Natural killer cell (primary cell): ENCODE measurements around the gene SLC6A3. TPM values are rescaled to one million over a fixed set of nuclear protein-coding genes. Genes with fewer than 3 reads are reported as not detected.

Source experiments
- ATAC-seq, 3 donors: fragments of 150-1000 bp in 2 of 3; fragments of 200-7000 bp in 1 of 3; cut with Tn5 transposase; 1 replicate in 1 of 3; 2 replicates in 2 of 3; pipeline ENCODE4 v1.10.0; 2021; ENCODE audit warnings: mild to moderate bottlenecking in 2 of 3, moderate library complexity in 2 of 3
- DNase-seq, 2 donors: peaks; one replicate each; pipeline versions ENCODE4 v3.0.0 to v3.0.0-alpha.2; 2013 to 2021; ENCODE audit warnings: mixed read lengths in 1 of 2
- H3K27ac ChIP-seq: one replicate; pipeline ENCODE4 v1.5.1; 2013; ENCODE audit warnings: mild to moderate bottlenecking, low read length
- H3K27me3 ChIP-seq: one replicate; pipeline ENCODE4 v1.6.1; 2013; ENCODE audit warnings: low read length; ENCODE audit not compliant: control insufficient read depth, insufficient read depth
- H3K36me3 ChIP-seq: one replicate; pipeline ENCODE4 v1.6.1; 2013; ENCODE audit warnings: low read length; ENCODE audit not compliant: control insufficient read depth, insufficient read depth
- H3K4me1 ChIP-seq: one replicate; pipeline ENCODE4 v1.6.1; 2013; ENCODE audit warnings: low read length; ENCODE audit not compliant: control insufficient read depth, insufficient read depth
- H3K4me3 ChIP-seq: one replicate; pipeline ENCODE4 v1.5.1; 2013; ENCODE audit warnings: low read length
- H3K9me3 ChIP-seq: one replicate; pipeline ENCODE4 v1.6.1; 2013; ENCODE audit warnings: low read length; ENCODE audit not compliant: control insufficient read depth, insufficient read depth
- H3K27ac Mint-ChIP-seq, 2 donors: one replicate each; pipeline ENCODE4 v1.8.0; 2022; ENCODE audit warnings: mild to moderate bottlenecking in 2 of 2, mixed read lengths in 2 of 2, moderate library complexity in 1 of 2
- H3K27me3 Mint-ChIP-seq, 2 donors: one replicate each; pipeline ENCODE4 v1.8.0; 2022; ENCODE audit warnings: low read depth in 2 of 2, mixed read lengths in 2 of 2
- H3K36me3 Mint-ChIP-seq: one replicate; pipeline ENCODE4 v1.8.0; 2022; ENCODE audit warnings: mixed read lengths
- H3K4me1 Mint-ChIP-seq, 2 donors: one replicate each; pipeline ENCODE4 v1.8.0; 2022; ENCODE audit warnings: mixed read lengths in 2 of 2
- H3K4me3 Mint-ChIP-seq: one replicate; pipeline ENCODE4 v1.8.0; 2022; ENCODE audit warnings: mild to moderate bottlenecking, moderate library complexity, mixed read lengths
- H3K9me3 Mint-ChIP-seq, 2 donors: one replicate each; pipeline ENCODE4 v1.8.0; 2022; ENCODE audit warnings: mixed read lengths in 2 of 2
- CTCF ChIP-seq: fragments of 200-600 bp; IDR thresholded peaks from one replicate; pipeline ENCODE4 v1.8.0; 2022; ENCODE audit warnings: antibody characterized with exemption
- WGBS: methylation state at CpG from one replicate; pipeline ENCODE4 v1.1.7; 2013; ENCODE audit warnings: missing lambda C conversion rate; ENCODE audit not compliant: insufficient coverage; 5-methylcytosine and 5-hydroxymethylcytosine counted together
- intact Hi-C: fragments of 100-400 bp; cut with micrococcal nuclease; formaldehyde crosslinking; loops from one replicate; pipeline ENCODE4 v1.14.2; 2022
- total RNA-seq, 4 donors: library from RNA; stranded (reverse); fragments of 120-200 nt in 1 of 4; gene quantifications; one replicate each; pipeline versions ENCODE4 v1.2.3 to v1.2.4, GENCODE V29; 2013 to 2022

Gene SLC6A3
- total RNA-seq, 3 donors from 2014 or later (not counting 1 experiment from before 2014, with no cell fraction given) = not detected

- Histone ChIP-seq H3K27me3 (no peaks in the 10 kb centered on the region), H3K4me1 (no peaks in the 10 kb centered on the region), H3K4me3 (no peak overlapping the region), H3K27ac (no peak overlapping the region), H3K36me3 (no peaks in the 10 kb centered on the region), H3K9me3 (no peaks in the 10 kb centered on the region)
- H3K9me3 Mint-ChIP-seq = peaks cover 0 to 2% of the 10 kb centered on the region in 2 donors
- no peaks in the 10 kb centered on the region for H3K4me1 Mint-ChIP-seq
- TF ChIP-seq CTCF = no peak
- no peaks in the 10 kb centered on the region for H3K36me3 Mint-ChIP-seq
- ATAC-seq (no peak), DNase-seq (no peak)
- intact Hi-C loops = no loop called here
- H3K4me3 Mint-ChIP-seq = no peak overlapping the region
- H3K27me3 Mint-ChIP-seq = peaks cover 21 to 22% of the 10 kb centered on the region in 2 donors
- H3K27ac Mint-ChIP-seq = no peak overlapping the region
- 86% methylated on average over 12 of the region's 12 CpGs for WGBS
These were observed 44.3 kb downstream of the SLC6A3 start for GRCh38 chr5:1400936-1401335.

- TF ChIP-seq CTCF = no peak
- peaks cover 26% of the 10 kb centered on the region in 2 donors for H3K27me3 Mint-ChIP-seq
- H3K36me3 Mint-ChIP-seq = no peaks in the 10 kb centered on the region
- no peak overlapping the region for H3K4me3 ChIP-seq
- peaks cover 0 to 2% of the 10 kb centered on the region in 2 donors for H3K9me3 Mint-ChIP-seq
- 72% methylated on average over 17 of the region's 17 CpGs for WGBS
- H3K36me3 ChIP-seq = no peaks in the 10 kb centered on the region
- no peak overlapping the region for H3K27ac ChIP-seq
- no peaks in the 10 kb centered on the region for H3K4me1 Mint-ChIP-seq
- H3K4me3 Mint-ChIP-seq = no peak overlapping the region
- intact Hi-C loops = no loop called here
- H3K9me3 ChIP-seq = no peaks in the 10 kb centered on the region
- ATAC-seq = no peak
- H3K27me3 ChIP-seq = no peaks in the 10 kb centered on the region
- DNase-seq = no peak
- no peaks in the 10 kb centered on the region for H3K4me1 ChIP-seq
- H3K27ac Mint-ChIP-seq = no peak overlapping the region
These were observed 44.9 kb downstream of the SLC6A3 start for GRCh38 chr5:1400211-1400855.

GRCh38 chr5:1399737-1400136 lies 45.5 kb downstream of the SLC6A3 start:
- Histone ChIP-seq H3K9me3 (no peaks in the 10 kb centered on the region), H3K27me3 (no peaks in the 10 kb centered on the region), H3K27ac (no peak overlapping the region), H3K4me3 (no peak overlapping the region), H3K4me1 (no peaks in the 10 kb centered on the region), H3K36me3 (no peaks in the 10 kb centered on the region)
- no peaks in the 10 kb centered on the region for H3K4me1 Mint-ChIP-seq
- H3K4me3 Mint-ChIP-seq = no peak overlapping the region
- no peak for ATAC-seq
- intact Hi-C loops = no loop called here
- no peak for TF ChIP-seq CTCF
- H3K27ac Mint-ChIP-seq = no peak overlapping the region
- no peaks in the 10 kb centered on the region for H3K36me3 Mint-ChIP-seq
- 80% methylated on average over 11 of the region's 11 CpGs for WGBS
- H3K27me3 Mint-ChIP-seq = peaks cover 26 to 29% of the 10 kb centered on the region in 2 donors
- peaks cover 0 to 2% of the 10 kb centered on the region in 2 donors for H3K9me3 Mint-ChIP-seq
- no peak for DNase-seq

GRCh38 chr5:1396293-1396816 lies 48.9 kb downstream of the SLC6A3 start:
- H3K36me3 ChIP-seq = no peaks in the 10 kb centered on the region
- no peak overlapping the region for H3K27ac ChIP-seq
- Mint-ChIP-seq H3K27me3 (peaks cover 34 to 35% of the 10 kb centered on the region in 2 donors), H3K36me3 (no peaks in the 10 kb centered on the region), H3K4me3 (no peak overlapping the region), H3K27ac (no peak overlapping the region), H3K4me1 (no peaks in the 10 kb centered on the region), H3K9me3 (peaks cover 0 to 2% of the 10 kb centered on the region in 2 donors)
- no peaks in the 10 kb centered on the region for H3K27me3 ChIP-seq
- no peaks in the 10 kb centered on the region for H3K4me1 ChIP-seq
- TF ChIP-seq CTCF = no peak
- WGBS = 72% methylated on average over 18 of the region's 18 CpGs
- intact Hi-C loops = no loop called here
- no peak overlapping the region for H3K4me3 ChIP-seq
- DNase-seq (no peak), ATAC-seq (no peak)
- no peaks in the 10 kb centered on the region for H3K9me3 ChIP-seq
